ENCODE measurements around the gene PLD5. TPM values are rescaled to one million over a fixed set of nuclear protein-coding genes. Genes with fewer than 3 reads are reported as not detected.

The PLD5 gene
- total and polyA plus RNA-seq, 4 donors: under 0.01 to 0.17 (median 0.05) TPM; not detected in 1

GRCh38 chr1:242081446-242081845 is 443.1 kb downstream of the PLD5 start:
- 40% methylated on average over 1 of the region's 1 CpG for WGBS
- TF ChIP-seq, protein P1, sequence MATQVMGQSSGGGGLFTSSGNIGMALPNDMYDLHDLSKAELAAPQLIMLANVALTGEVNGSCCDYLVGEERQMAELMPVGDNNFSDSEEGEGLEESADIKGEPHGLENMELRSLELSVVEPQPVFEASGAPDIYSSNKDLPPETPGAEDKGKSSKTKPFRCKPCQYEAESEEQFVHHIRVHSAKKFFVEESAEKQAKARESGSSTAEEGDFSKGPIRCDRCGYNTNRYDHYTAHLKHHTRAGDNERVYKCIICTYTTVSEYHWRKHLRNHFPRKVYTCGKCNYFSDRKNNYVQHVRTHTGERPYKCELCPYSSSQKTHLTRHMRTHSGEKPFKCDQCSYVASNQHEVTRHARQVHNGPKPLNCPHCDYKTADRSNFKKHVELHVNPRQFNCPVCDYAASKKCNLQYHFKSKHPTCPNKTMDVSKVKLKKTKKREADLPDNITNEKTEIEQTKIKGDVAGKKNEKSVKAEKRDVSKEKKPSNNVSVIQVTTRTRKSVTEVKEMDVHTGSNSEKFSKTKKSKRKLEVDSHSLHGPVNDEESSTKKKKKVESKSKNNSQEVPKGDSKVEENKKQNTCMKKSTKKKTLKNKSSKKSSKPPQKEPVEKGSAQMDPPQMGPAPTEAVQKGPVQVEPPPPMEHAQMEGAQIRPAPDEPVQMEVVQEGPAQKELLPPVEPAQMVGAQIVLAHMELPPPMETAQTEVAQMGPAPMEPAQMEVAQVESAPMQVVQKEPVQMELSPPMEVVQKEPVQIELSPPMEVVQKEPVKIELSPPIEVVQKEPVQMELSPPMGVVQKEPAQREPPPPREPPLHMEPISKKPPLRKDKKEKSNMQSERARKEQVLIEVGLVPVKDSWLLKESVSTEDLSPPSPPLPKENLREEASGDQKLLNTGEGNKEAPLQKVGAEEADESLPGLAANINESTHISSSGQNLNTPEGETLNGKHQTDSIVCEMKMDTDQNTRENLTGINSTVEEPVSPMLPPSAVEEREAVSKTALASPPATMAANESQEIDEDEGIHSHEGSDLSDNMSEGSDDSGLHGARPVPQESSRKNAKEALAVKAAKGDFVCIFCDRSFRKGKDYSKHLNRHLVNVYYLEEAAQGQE (IDR thresholded peaks at IDR 0.05): no peak
- no peak for TF ChIP-seq FOXA1 (IDR thresholded peaks at IDR 0.05)
- TF ChIP-seq HNF4G (IDR thresholded peaks at IDR 0.05): no peak
- TF ChIP-seq FOXA2 (IDR thresholded peaks at IDR 0.05): no peak
- no peak for TF ChIP-seq RXRA (IDR thresholded peaks at IDR 0.05)
- no peak for TF ChIP-seq RAD21 (IDR thresholded peaks at IDR 0.05)
- TF ChIP-seq NR2F2 (IDR thresholded peaks at IDR 0.05): no peak
- no peak for TF ChIP-seq YY1 (IDR thresholded peaks at IDR 0.05)
- no peak for TF ChIP-seq JUND (IDR thresholded peaks at IDR 0.05)
- TF ChIP-seq, protein P2, sequence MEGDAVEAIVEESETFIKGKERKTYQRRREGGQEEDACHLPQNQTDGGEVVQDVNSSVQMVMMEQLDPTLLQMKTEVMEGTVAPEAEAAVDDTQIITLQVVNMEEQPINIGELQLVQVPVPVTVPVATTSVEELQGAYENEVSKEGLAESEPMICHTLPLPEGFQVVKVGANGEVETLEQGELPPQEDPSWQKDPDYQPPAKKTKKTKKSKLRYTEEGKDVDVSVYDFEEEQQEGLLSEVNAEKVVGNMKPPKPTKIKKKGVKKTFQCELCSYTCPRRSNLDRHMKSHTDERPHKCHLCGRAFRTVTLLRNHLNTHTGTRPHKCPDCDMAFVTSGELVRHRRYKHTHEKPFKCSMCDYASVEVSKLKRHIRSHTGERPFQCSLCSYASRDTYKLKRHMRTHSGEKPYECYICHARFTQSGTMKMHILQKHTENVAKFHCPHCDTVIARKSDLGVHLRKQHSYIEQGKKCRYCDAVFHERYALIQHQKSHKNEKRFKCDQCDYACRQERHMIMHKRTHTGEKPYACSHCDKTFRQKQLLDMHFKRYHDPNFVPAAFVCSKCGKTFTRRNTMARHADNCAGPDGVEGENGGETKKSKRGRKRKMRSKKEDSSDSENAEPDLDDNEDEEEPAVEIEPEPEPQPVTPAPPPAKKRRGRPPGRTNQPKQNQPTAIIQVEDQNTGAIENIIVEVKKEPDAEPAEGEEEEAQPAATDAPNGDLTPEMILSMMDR (IDR thresholded peaks at IDR 0.05; ENCODE audit: low read depth, low read length, missing input control): no peak
- TF ChIP-seq EGR1 (IDR thresholded peaks at IDR 0.05; ENCODE audit: low read depth in 2 of 2): no peak
- TF ChIP-seq HNF4A (conservative IDR thresholded peaks at IDR 0.05): no peak
- TF ChIP-seq GABPA (IDR thresholded peaks at IDR 0.05 in 1 of 2, conservative IDR thresholded peaks at IDR 0.05 in 1 of 2): no peak
- TF ChIP-seq ATF3 (IDR thresholded peaks at IDR 0.05): no peak
- TF ChIP-seq TAF1 (conservative IDR thresholded peaks at IDR 0.05): no peak
- no peak for TF ChIP-seq SP1 (IDR thresholded peaks at IDR 0.05)
- TF ChIP-seq MAX (IDR thresholded peaks at IDR 0.05): no peak
- Histone ChIP-seq H3K27ac (ENCODE audit: low read depth in 1 of 2, low read length in 2 of 2) (no peak overlapping the region), H3K9ac (ENCODE audit: low read depth in 1 of 2, low read length in 2 of 2) (no peak overlapping the region), H3K4me3 (ENCODE audit: low read depth in 1 of 3, low read length in 3 of 3) (no peak overlapping the region), H3K36me3 (ENCODE audit: control insufficient read depth in 4 of 4, insufficient read depth in 3 of 4, low read depth in 1 of 4, low read length in 3 of 4) (no peaks in the 10 kb centered on the region), H3K27me3 (ENCODE audit: control insufficient read depth in 4 of 4, insufficient read depth in 4 of 4, low read length in 3 of 4) (no peaks in the 10 kb centered on the region), H3K9me3 (ENCODE audit: control insufficient read depth in 4 of 4, low read length in 3 of 4) (no peaks in the 10 kb centered on the region), H3K4me1 (ENCODE audit: control insufficient read depth in 4 of 4, insufficient read depth in 4 of 4, low read length in 3 of 4) (no peaks in the 10 kb centered on the region)
- DNase-seq (ENCODE audit: low spot score): no peak

- no peak overlapping the region for H3K4me3 ChIP-seq (ENCODE audit: low read depth in 1 of 3, low read length in 3 of 3)
- no peak for DNase-seq (ENCODE audit: low spot score)
- WGBS: 87% methylated on average over 2 of the region's 2 CpGs
- H3K27ac ChIP-seq (ENCODE audit: low read depth in 1 of 2, low read length in 2 of 2): no peak overlapping the region
- TF ChIP-seq MAX (IDR thresholded peaks at IDR 0.05): no peak
- no peak for TF ChIP-seq RAD21 (IDR thresholded peaks at IDR 0.05)
- no peak for TF ChIP-seq TAF1 (conservative IDR thresholded peaks at IDR 0.05)
- no peak for TF ChIP-seq SP1 (IDR thresholded peaks at IDR 0.05)
- TF ChIP-seq EGR1 (IDR thresholded peaks at IDR 0.05; ENCODE audit: low read depth in 2 of 2): no peak
- TF ChIP-seq, protein P1 (IDR thresholded peaks at IDR 0.05): no peak
- no peak for TF ChIP-seq GABPA (IDR thresholded peaks at IDR 0.05 in 1 of 2, conservative IDR thresholded peaks at IDR 0.05 in 1 of 2)
- no peaks in the 10 kb centered on the region for H3K27me3 ChIP-seq (ENCODE audit: control insufficient read depth in 4 of 4, insufficient read depth in 4 of 4, low read length in 3 of 4)
- H3K36me3 ChIP-seq (ENCODE audit: control insufficient read depth in 4 of 4, insufficient read depth in 3 of 4, low read depth in 1 of 4, low read length in 3 of 4): no peaks in the 10 kb centered on the region
- no peaks in the 10 kb centered on the region for H3K4me1 ChIP-seq (ENCODE audit: control insufficient read depth in 4 of 4, insufficient read depth in 4 of 4, low read length in 3 of 4)
- no peak overlapping the region for H3K9ac ChIP-seq (ENCODE audit: low read depth in 1 of 2, low read length in 2 of 2)
- no peaks in the 10 kb centered on the region for H3K9me3 ChIP-seq (ENCODE audit: control insufficient read depth in 4 of 4, low read length in 3 of 4)
These were observed 458.7 kb downstream of the PLD5 start for GRCh38 chr1:242065813-242066212.

All from liver (tissue), 9 donors.